Measurements from ENCODE around the gene TFPT.
"Not testable (repeated sequence)": the region's sequence is repeated elsewhere in the genome, so short reads cannot be mapped to it uniquely, and the experiment has no call there.

DNA sequence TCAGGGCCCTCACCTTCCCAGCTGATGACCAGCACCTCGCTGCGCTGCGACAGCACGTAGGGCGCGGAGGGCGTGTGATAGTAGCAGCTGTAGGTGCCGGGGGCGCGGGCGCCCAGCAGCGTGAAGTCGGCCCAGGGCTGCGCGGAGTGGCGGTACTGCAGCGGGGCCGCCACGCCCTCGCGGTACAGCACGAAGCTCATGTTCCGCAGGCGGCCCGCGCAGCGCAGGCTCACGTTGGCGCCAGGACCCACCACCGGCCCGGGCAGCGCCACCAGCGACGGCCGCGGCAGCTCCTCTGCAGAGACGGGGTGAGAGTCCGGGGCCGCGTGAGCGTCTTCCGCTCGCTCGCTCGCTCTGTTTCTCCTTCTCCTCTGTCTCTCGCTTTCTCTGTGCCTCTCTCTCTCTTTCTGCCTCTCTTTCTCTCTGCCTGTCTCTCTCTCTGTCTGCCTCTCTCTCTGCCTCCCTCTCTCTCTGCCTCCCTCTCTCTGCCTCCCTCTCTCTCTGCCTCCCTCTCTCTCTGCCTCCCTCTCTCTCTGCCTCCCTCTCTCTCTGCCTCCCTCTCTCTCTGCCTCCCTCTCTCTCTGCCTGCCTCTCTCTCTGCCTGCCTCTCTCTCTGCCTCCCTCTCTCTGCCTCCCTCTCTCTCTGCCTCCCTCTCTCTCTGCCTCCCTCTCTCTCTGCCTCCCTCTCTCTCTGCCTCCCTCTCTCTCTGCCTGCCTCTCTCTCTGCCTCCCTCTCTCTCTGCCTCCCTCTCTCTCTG, 19.4 kb downstream of the TFPT start:
- TF ChIP-seq CTCF (IDR thresholded peaks at IDR 0.05; ENCODE audit: borderline replicate concordance, extremely low read depth, low read length, poor library complexity, severe bottlenecking); EZH2 (IDR thresholded peaks at IDR 0.05; ENCODE audit: borderline replicate concordance, low read depth, low read length, severe bottlenecking): not testable (repeated sequence)
